Keratinocyte (primary cell): ENCODE data around the gene OAT. TPM values are rescaled to one million over a fixed set of nuclear protein-coding genes. Genes with fewer than 3 reads are reported as not detected.

Experiments used
- DNase-seq: peaks from one replicate; pipeline ENCODE4 v3.0.0-alpha.2; 2011; ENCODE audit warnings: low read depth, missing footprints, low spot score
- FAIRE-seq: peaks from 2 replicates; lab custom pipeline; 2011; peaks lifted over from hg19 to GRCh38; lab: Jason Lieb, UNC
- H2AFZ ChIP-seq: 2 replicates; pipeline ENCODE4 v1.6.0; 2012; ENCODE audit warnings: low read length, control low read depth, inconsistent platforms; ENCODE audit not compliant: control insufficient read depth
- H3K27ac ChIP-seq: 2 replicates; pipeline ENCODE4 v1.5.1; 2011; ENCODE audit warnings: low read length; ENCODE audit not compliant: control insufficient read depth, insufficient read depth
- H3K27me3 ChIP-seq: 3 replicates; pipeline ENCODE4 v1.6.0; 2011; ENCODE audit warnings: low read length; ENCODE audit not compliant: control insufficient read depth, insufficient read depth; ENCODE audit errors: extremely low read depth
- H3K36me3 ChIP-seq, 2 experiments: 2 replicates in 1 of 2; 3 replicates in 1 of 2; pipeline ENCODE4 v1.5.1; 2011; ENCODE audit warnings: low read length in 2 of 2, mild to moderate bottlenecking in 1 of 2; ENCODE audit not compliant: control insufficient read depth in 2 of 2, insufficient read depth in 2 of 2; ENCODE audit errors: extremely low read depth in 1 of 2
- H3K4me1 ChIP-seq: 3 replicates; pipeline ENCODE4 v1.5.1; 2011; ENCODE audit warnings: low read length; ENCODE audit not compliant: control insufficient read depth, insufficient read depth; ENCODE audit errors: extremely low read depth
- H3K4me2 ChIP-seq: 3 replicates; pipeline ENCODE4 v1.6.0; 2011; ENCODE audit warnings: low read depth, low read length; ENCODE audit not compliant: control insufficient read depth, insufficient read depth; ENCODE audit errors: extremely low read depth
- H3K4me3 ChIP-seq, 3 experiments: fragments of 200-600 bp in 1 of 3; sonication (generic) in 1 of 3; 2 replicates in 2 of 3; 3 replicates in 1 of 3; pipeline ENCODE4 v1.5.1; 2011 to 2016; ENCODE audit warnings: low read length in 3 of 3, mild to moderate bottlenecking in 3 of 3, control low read depth in 2 of 3, inconsistent platforms in 1 of 3, low read depth in 1 of 3, mixed read lengths in 1 of 3, mixed run types in 1 of 3, moderate library complexity in 1 of 3; ENCODE audit not compliant: control insufficient read depth in 2 of 3, insufficient read depth in 2 of 3; ENCODE audit errors: extremely low read depth in 1 of 3
- H3K79me2 ChIP-seq: 2 replicates; pipeline ENCODE4 v1.6.0; 2012; ENCODE audit warnings: low read length; ENCODE audit not compliant: control insufficient read depth, insufficient read depth
- H3K9ac ChIP-seq: 3 replicates; pipeline ENCODE4 v1.6.0; 2011; ENCODE audit warnings: low read length; ENCODE audit not compliant: control insufficient read depth, insufficient read depth; ENCODE audit errors: extremely low read depth
- H3K9me1 ChIP-seq: 3 replicates; pipeline ENCODE4 v1.6.0; 2011; ENCODE audit warnings: low read length; ENCODE audit not compliant: control insufficient read depth, insufficient read depth; ENCODE audit errors: extremely low read depth
- H3K9me3 ChIP-seq: 2 replicates; pipeline ENCODE4 v1.5.1; 2012; ENCODE audit warnings: low read depth, low read length; ENCODE audit not compliant: control insufficient read depth
- H4K20me1 ChIP-seq: 3 replicates; pipeline ENCODE4 v1.6.0; 2011; ENCODE audit warnings: low read length; ENCODE audit not compliant: control insufficient read depth, insufficient read depth; ENCODE audit errors: extremely low read depth
- EZH2 ChIP-seq: IDR thresholded peaks from one replicate; pipeline ENCODE4 v1.6.1; 2012; ENCODE audit warnings: inconsistent platforms, mild to moderate bottlenecking, low read length, moderate library complexity
- dilution Hi-C: fragments of 300-500 bp; cut with MboI; formaldehyde crosslinking; loops from one replicate; pipeline ENCODE4 v1.7.0; 2020; ENCODE audit warnings: low sequenced_read_pairs; ENCODE audit not compliant: extremely low pct_ligation_motif_present
- polyA plus RNA-seq, 5 experiments: library from polyadenylated mRNA; depleted of rRNA in 3 of 5; stranded (reverse) in 3 of 5; stranded (forward) in 1 of 5; unstranded in 1 of 5; fragments of >200 nt; gene quantifications; 1 replicate in 1 of 5; 2 replicates in 3 of 5; 3 replicates in 1 of 5; pipeline versions ENCODE4 v1.2.1 to v1.2.3, GENCODE V29; 2011 to 2012; ENCODE audit warnings: missing spikeins in 2 of 5, low read depth in 1 of 5, low replicate concordance in 1 of 5
- TF ChIP-seq, protein P1 (sequence below), 3 experiments: IDR thresholded peaks in 1 of 3; conservative IDR thresholded peaks in 1 of 3; optimal IDR thresholded peaks in 1 of 3; 2 replicates in 2 of 3; 3 replicates in 1 of 3; pipeline versions ENCODE3 to v1.5.1; 2011; ENCODE audit warnings: low read length in 3 of 3, mild to moderate bottlenecking in 3 of 3, moderate library complexity in 2 of 3, control low read depth in 1 of 3, inconsistent platforms in 1 of 3; ENCODE audit not compliant: insufficient read depth in 2 of 3; ENCODE audit errors: extremely low read depth in 1 of 3

Gene OAT
- polyA plus RNA-seq, 1 donor (not counting 4 experiments of a cell fraction or from before 2014, with no cell fraction given): 528 TPM

DNA sequence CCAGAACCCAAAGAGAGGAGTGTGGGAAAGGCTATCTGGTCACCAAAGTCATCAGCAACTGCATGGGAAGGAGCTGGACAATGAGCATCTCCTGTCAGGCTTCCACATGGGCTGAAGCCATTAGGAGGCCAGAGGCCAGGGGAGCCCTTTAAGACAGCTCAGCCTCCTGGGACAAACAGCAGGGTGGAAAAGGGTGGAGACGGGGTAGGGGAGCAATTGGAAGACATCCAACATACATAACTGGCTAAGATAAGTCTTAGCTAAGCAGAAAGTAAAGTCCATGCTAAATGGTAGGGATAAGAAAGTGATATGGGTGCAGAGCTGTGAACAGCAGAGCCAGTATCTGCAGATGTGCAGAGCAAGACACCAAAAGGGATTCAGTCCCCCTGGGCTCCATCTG, 1.5 kb upstream of the OAT start:
- no peak overlapping the region for H3K4me3 ChIP-seq
- no peak for FAIRE-seq
- H3K9me1 ChIP-seq: no peaks in the 10 kb centered on the region

DNA sequence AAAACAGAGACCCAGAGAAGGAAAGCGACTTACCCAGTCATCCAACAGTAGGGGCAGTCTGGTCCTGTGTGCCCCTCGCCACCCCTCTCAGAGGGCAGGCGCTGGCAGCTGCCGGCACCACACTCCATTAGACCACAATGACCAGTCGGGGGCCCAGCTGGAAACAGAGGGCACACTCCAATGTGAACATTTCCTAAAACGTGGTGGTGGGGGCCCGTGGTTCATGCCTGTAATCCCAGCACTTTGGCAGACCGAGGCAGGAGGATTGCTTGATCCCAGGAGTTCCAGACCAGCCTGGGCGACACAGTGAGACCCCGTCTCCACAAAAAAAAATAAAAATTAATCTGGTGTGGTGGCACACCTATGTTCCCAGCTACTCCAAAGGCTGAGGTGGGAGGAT, 912 bp upstream of the OAT start:
- H3K9me3 ChIP-seq: no peaks in the 10 kb centered on the region
- dilution Hi-C loops: no loop called here
- FAIRE-seq (no peak), DNase-seq (no peak)
- peak overlapping the region; percentile 71 for H3K4me2 ChIP-seq
- no peak overlapping the region for H3K27ac ChIP-seq
- peaks cover 5% of the 10 kb centered on the region for H4K20me1 ChIP-seq
- no peaks in the 10 kb centered on the region for H3K36me3 ChIP-seq
- no peaks in the 10 kb centered on the region for H3K9me1 ChIP-seq
- H3K4me3 ChIP-seq: no peak overlapping the region
- H3K9ac ChIP-seq: no peak overlapping the region
- H3K4me1 ChIP-seq: peaks cover 18% of the 10 kb centered on the region
- H3K79me2 ChIP-seq: peaks cover 39% of the 10 kb centered on the region
- TF ChIP-seq EZH2: no peak
- TF ChIP-seq, protein P1, sequence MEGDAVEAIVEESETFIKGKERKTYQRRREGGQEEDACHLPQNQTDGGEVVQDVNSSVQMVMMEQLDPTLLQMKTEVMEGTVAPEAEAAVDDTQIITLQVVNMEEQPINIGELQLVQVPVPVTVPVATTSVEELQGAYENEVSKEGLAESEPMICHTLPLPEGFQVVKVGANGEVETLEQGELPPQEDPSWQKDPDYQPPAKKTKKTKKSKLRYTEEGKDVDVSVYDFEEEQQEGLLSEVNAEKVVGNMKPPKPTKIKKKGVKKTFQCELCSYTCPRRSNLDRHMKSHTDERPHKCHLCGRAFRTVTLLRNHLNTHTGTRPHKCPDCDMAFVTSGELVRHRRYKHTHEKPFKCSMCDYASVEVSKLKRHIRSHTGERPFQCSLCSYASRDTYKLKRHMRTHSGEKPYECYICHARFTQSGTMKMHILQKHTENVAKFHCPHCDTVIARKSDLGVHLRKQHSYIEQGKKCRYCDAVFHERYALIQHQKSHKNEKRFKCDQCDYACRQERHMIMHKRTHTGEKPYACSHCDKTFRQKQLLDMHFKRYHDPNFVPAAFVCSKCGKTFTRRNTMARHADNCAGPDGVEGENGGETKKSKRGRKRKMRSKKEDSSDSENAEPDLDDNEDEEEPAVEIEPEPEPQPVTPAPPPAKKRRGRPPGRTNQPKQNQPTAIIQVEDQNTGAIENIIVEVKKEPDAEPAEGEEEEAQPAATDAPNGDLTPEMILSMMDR (optimal IDR thresholded peaks at IDR 0.05 in 1 of 3, IDR thresholded peaks at IDR 0.05 in 1 of 3, conservative IDR thresholded peaks at IDR 0.05 in 1 of 3; ENCODE audit: extremely low read depth in 1 of 3, insufficient read depth in 2 of 3, low read length in 3 of 3): no peak
- H3K27me3 ChIP-seq: no peaks in the 10 kb centered on the region
- H2AFZ ChIP-seq: no peak overlapping the region

More for the DNA sequence above, 1.5 kb upstream of the OAT start:
- TF ChIP-seq, protein P1 (optimal IDR thresholded peaks at IDR 0.05 in 1 of 3, IDR thresholded peaks at IDR 0.05 in 1 of 3, conservative IDR thresholded peaks at IDR 0.05 in 1 of 3; ENCODE audit: extremely low read depth in 1 of 3, insufficient read depth in 2 of 3, low read length in 3 of 3): no peak
- no peak for TF ChIP-seq EZH2
- Histone ChIP-seq H3K4me1 (peaks cover 17% of the 10 kb centered on the region), H3K27me3 (no peaks in the 10 kb centered on the region), H3K36me3 (no peaks in the 10 kb centered on the region), H3K79me2 (peaks cover 32% of the 10 kb centered on the region), H3K9me3 (no peaks in the 10 kb centered on the region), H2AFZ (no peak overlapping the region), H3K4me2 (no peak overlapping the region), H3K9ac (no peak overlapping the region), H3K27ac (no peak overlapping the region), H4K20me1 (peaks cover 5% of the 10 kb centered on the region)
- DNase-seq: no peak
- dilution Hi-C loops: no loop called here
